Liver (tissue), 9 donors: ENCODE results near the gene CHTF18. TPM values are rescaled to one million over a fixed set of nuclear protein-coding genes. Genes with fewer than 3 reads are reported as not detected.

ENCODE experiments used
- DNase-seq: peaks from one replicate; pipeline ENCODE4 v3.0.0-alpha.2; 2017; ENCODE audit warnings: low spot score
- H3K27ac ChIP-seq, 2 donors: one replicate each; pipeline ENCODE4 v1.7.0; 2013; ENCODE audit warnings: inconsistent platforms in 2 of 2, low read length in 2 of 2, control low read depth in 1 of 2, low read depth in 1 of 2, mild to moderate bottlenecking in 1 of 2
- H3K27me3 ChIP-seq, 4 donors: one replicate each; pipeline versions ENCODE4 v1.6.1 to v1.7.0; 2013; ENCODE audit warnings: low read length in 3 of 4, inconsistent platforms in 1 of 4, mild to moderate bottlenecking in 1 of 4, moderate library complexity in 1 of 4; ENCODE audit not compliant: control insufficient read depth in 4 of 4, insufficient read depth in 4 of 4
- H3K36me3 ChIP-seq, 4 donors: one replicate each; pipeline versions ENCODE4 v1.6.1 to v1.7.0; 2013; ENCODE audit warnings: low read length in 3 of 4, mild to moderate bottlenecking in 3 of 4, low read depth in 1 of 4, moderate library complexity in 1 of 4; ENCODE audit not compliant: control insufficient read depth in 4 of 4, insufficient read depth in 3 of 4
- H3K4me1 ChIP-seq, 4 donors: one replicate each; pipeline versions ENCODE4 v1.6.1 to v1.7.0; 2013; ENCODE audit warnings: low read length in 3 of 4, mild to moderate bottlenecking in 3 of 4, moderate library complexity in 1 of 4; ENCODE audit not compliant: control insufficient read depth in 4 of 4, insufficient read depth in 4 of 4
- H3K4me3 ChIP-seq, 3 donors: one replicate each; pipeline versions ENCODE4 v1.6.1 to v1.7.0; 2013; ENCODE audit warnings: low read length in 3 of 3, control low read depth in 1 of 3, low read depth in 1 of 3, mild to moderate bottlenecking in 1 of 3
- H3K9ac ChIP-seq, 2 donors: one replicate each; pipeline ENCODE4 v1.7.0; 2013; ENCODE audit warnings: low read length in 2 of 2, mild to moderate bottlenecking in 2 of 2, moderate library complexity in 2 of 2, control low read depth in 1 of 2, low read depth in 1 of 2
- H3K9me3 ChIP-seq, 4 donors: one replicate each; pipeline versions ENCODE4 v1.6.1 to v1.7.0; 2013; ENCODE audit warnings: low read length in 3 of 4; ENCODE audit not compliant: control insufficient read depth in 4 of 4
- CTCF ChIP-seq: fragments of 150-350 bp; IDR thresholded peaks from 2 replicates; pipeline ENCODE4 v1.5.1; 2017; ENCODE audit warnings: improper control_type of control experiment, low read depth, low read length; ENCODE audit not compliant: missing input control
- EGR1 ChIP-seq, 2 donors: IDR thresholded peaks; 2 replicates each; pipeline ENCODE4 v1.6.1; 2016 to 2018; ENCODE audit warnings: antibody characterized with exemption in 2 of 2, low read depth in 2 of 2
- FOXA1 ChIP-seq: IDR thresholded peaks from 2 replicates; pipeline ENCODE4 v1.6.1; 2016; ENCODE audit warnings: antibody characterized with exemption
- GABPA ChIP-seq, 2 donors: IDR thresholded peaks in 1 of 2; conservative IDR thresholded peaks in 1 of 2; 2 replicates each; pipeline ENCODE4 v1.6.1; 2016; ENCODE audit warnings: antibody characterized with exemption in 2 of 2, mild to moderate bottlenecking in 1 of 2, moderate library complexity in 1 of 2
- HNF4A ChIP-seq, 2 donors: conservative IDR thresholded peaks; 2 replicates each; pipeline ENCODE4 v1.6.1; 2016; ENCODE audit warnings: antibody characterized with exemption in 2 of 2, mild to moderate bottlenecking in 2 of 2
- HNF4G ChIP-seq: IDR thresholded peaks from 2 replicates; pipeline ENCODE4 v1.6.1; 2016; ENCODE audit warnings: antibody characterized with exemption
- JUND ChIP-seq, 2 donors: IDR thresholded peaks; 2 replicates each; pipeline ENCODE4 v1.6.1; 2016; ENCODE audit warnings: antibody characterized with exemption in 2 of 2
- MAX ChIP-seq: IDR thresholded peaks from 2 replicates; pipeline ENCODE4 v1.6.1; 2016; ENCODE audit warnings: antibody characterized with exemption
- NR2F2 ChIP-seq: IDR thresholded peaks from 2 replicates; pipeline ENCODE4 v1.6.1; 2016; ENCODE audit warnings: antibody characterized with exemption
- RAD21 ChIP-seq, 2 donors: IDR thresholded peaks; 2 replicates each; pipeline ENCODE4 v1.6.1; 2016; ENCODE audit warnings: antibody characterized with exemption in 2 of 2, mild to moderate bottlenecking in 2 of 2
- REST ChIP-seq: IDR thresholded peaks from 2 replicates; pipeline ENCODE4 v1.6.1; 2016; ENCODE audit warnings: antibody characterized with exemption, mild to moderate bottlenecking
- SP1 ChIP-seq: IDR thresholded peaks from 2 replicates; pipeline ENCODE4 v1.6.1; 2018; ENCODE audit warnings: antibody characterized with exemption, mild to moderate bottlenecking
- TAF1 ChIP-seq: conservative IDR thresholded peaks from 2 replicates; pipeline ENCODE4 v1.6.1; 2016; ENCODE audit warnings: antibody characterized with exemption, mild to moderate bottlenecking
- ZBTB33 ChIP-seq: IDR thresholded peaks from 2 replicates; pipeline ENCODE4 v1.6.1; 2016; ENCODE audit warnings: antibody characterized with exemption
- WGBS: extraction: QIAGEN DNeasy Blood & Tissue Kit; methylation state at CpG from one replicate; pipeline ENCODE4 v1.1.7; 2013; 5-methylcytosine and 5-hydroxymethylcytosine counted together
- polyA plus RNA-seq, 2 donors: library from polyadenylated mRNA; stranded (reverse) in 1 of 2; unstranded in 1 of 2; fragments of 200-250 nt in 1 of 2; fragments of >200 nt in 1 of 2; fragmentation: Nextera tagmentation in 1 of 2; extraction: Ambion mirVana in 1 of 2; gene quantifications; one replicate each; pipeline versions ENCODE4 v1.2.1 to v1.2.3, GENCODE V29; 2013 to 2015
- total RNA-seq, 2 donors: library from RNA; depleted of rRNA; stranded (reverse); fragments of >200 nt; gene quantifications; one replicate each; pipeline ENCODE4 v1.2.3, GENCODE V29; 2014
- donor health status: healthy.
- donor health status: healthy.
- donor health status: healthy.
- donor health status: healthy.
- donor health status: healthy.

Gene CHTF18
- total and polyA plus RNA-seq, 4 donors = 1.7 to 15.6 (median 3.9) TPM

DNA sequence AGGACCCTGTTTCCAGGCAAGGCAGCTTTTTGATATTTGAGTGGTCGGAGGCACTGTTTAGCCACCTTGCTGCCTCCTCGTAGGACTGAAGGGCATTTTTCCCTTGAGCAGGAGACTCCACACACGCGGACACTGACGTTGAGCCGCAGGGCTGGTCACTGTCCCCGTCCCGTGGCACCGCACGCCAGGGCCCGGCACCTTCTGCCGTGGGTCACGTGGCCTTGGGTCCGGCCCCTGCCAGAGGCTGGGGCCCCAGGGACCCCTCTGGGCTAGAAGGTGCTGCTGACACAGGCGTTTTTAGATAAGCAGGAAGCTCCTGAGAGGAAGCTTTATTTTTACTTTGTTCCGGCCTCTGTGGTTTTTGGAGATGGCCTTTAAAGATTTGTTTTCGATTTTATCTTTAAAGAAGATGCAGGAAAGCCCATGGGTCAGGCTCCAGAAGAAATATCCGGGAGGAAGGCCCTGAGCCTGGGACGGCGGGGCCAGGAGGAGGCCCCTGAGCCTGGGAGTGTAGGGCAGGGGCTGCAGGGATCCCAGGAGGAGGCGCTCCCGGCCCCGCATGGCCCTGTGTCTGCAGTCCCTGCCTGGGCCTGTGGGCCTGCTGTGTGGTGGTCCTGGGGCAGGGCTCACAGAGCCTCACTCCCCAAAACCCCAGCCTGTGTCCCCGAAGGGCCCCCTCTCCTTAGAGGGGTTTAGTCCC, 42.6 kb downstream of the CHTF18 start:
- Histone ChIP-seq H3K4me1 (no peaks in the 10 kb centered on the region), H3K9ac (no peak overlapping the region), H3K27ac (no peak overlapping the region), H3K27me3 (no peaks in the 10 kb centered on the region), H3K36me3 (no peaks in the 10 kb centered on the region), H3K4me3 (no peak overlapping the region), H3K9me3 (peaks cover 0 to 6% (median 5%) of the 10 kb centered on the region in 4 donors)
- no peak for TF ChIP-seq HNF4A (conservative IDR thresholded peaks at IDR 0.05)
- no peak for TF ChIP-seq CTCF
- TF ChIP-seq FOXA1 = no peak
- no peak for TF ChIP-seq NR2F2
- no peak for TF ChIP-seq MAX
- no peak for TF ChIP-seq GABPA (IDR thresholded peaks at IDR 0.05 in 1 of 2, conservative IDR thresholded peaks at IDR 0.05 in 1 of 2)
- TF ChIP-seq EGR1 (IDR thresholded peaks at IDR 0.05; ENCODE audit: low read depth in 2 of 2) = no peak
- TF ChIP-seq JUND (IDR thresholded peaks at IDR 0.05) = no peak
- no peak for TF ChIP-seq SP1
- TF ChIP-seq RAD21 (IDR thresholded peaks at IDR 0.05) = no peak
- TF ChIP-seq TAF1 = no peak
- TF ChIP-seq REST = no peak
- 74% methylated on average over 24 of the region's 24 CpGs for WGBS
- DNase-seq = no peak

GRCh38 chr16:831571-832413, 43.4 kb downstream of the CHTF18 start:
- no peak for TF ChIP-seq CTCF
- TF ChIP-seq REST = no peak
- no peak for TF ChIP-seq NR2F2
- no peak for TF ChIP-seq HNF4G
- no peak for TF ChIP-seq ZBTB33
- TF ChIP-seq FOXA1 = no peak
- Histone ChIP-seq H3K27ac (no peak overlapping the region), H3K36me3 (no peaks in the 10 kb centered on the region), H3K9me3 (peaks cover 0 to 13% (median 9%) of the 10 kb centered on the region in 4 donors), H3K27me3 (no peaks in the 10 kb centered on the region), H3K4me3 (no peak overlapping the region), H3K4me1 (no peaks in the 10 kb centered on the region), H3K9ac (no peak overlapping the region)
- no peak for DNase-seq
- 71% methylated on average over 27 of the region's 27 CpGs for WGBS
